HL-60 (cell line): Measurements from ENCODE around the gene DPP4.
A peak's percentile ranks its signal among the peaks of the same experiment; 100 is the strongest.

Experiments
- DNase-seq, 2 experiments: peaks; one replicate each; pipeline ENCODE4 v3.0.0-alpha.2; 2010 to 2020; ENCODE audit warnings: low read depth in 1 of 2, low spot score in 1 of 2
- H3K27ac ChIP-seq: fragments of 250-450 bp; sonication (Bioruptor Pico); replicated peaks from 2 replicates; pipeline ENCODE4 v1.5.1; 2020; ENCODE audit warnings: mild to moderate bottlenecking, moderate library complexity
- H3K27me3 ChIP-seq: fragments of 250-450 bp; sonication (Bioruptor Pico); 2 replicates; pipeline ENCODE4 v1.5.1; 2021; ENCODE audit warnings: mild to moderate bottlenecking, moderate library complexity; ENCODE audit not compliant: insufficient read depth, poor library complexity, severe bottlenecking
- H3K4me3 ChIP-seq: replicated peaks from 2 replicates; pipeline ENCODE4 v1.5.1; 2011; ENCODE audit warnings: mild to moderate bottlenecking, control low read depth, low read length; ENCODE audit not compliant: insufficient read depth
- CTCF ChIP-seq: IDR thresholded peaks from one replicate; pipeline ENCODE4 v1.5.1; 2011; ENCODE audit warnings: low read length, control low read depth, inconsistent platforms; ENCODE audit not compliant: insufficient read depth
- GABPA ChIP-seq: IDR thresholded peaks from 2 replicates; pipeline ENCODE4 v1.6.1; 2012; ENCODE audit warnings: low read depth
- POLR2AphosphoS5 ChIP-seq: IDR thresholded peaks from 2 replicates; pipeline ENCODE4 v1.6.1; 2012; ENCODE audit warnings: low read depth
- REST ChIP-seq: IDR thresholded peaks from 2 replicates; pipeline ENCODE4 v1.6.1; 2012; ENCODE audit warnings: low read depth; ENCODE audit not compliant: insufficient replicate concordance
- SPI1 ChIP-seq: IDR thresholded peaks from 2 replicates; pipeline ENCODE4 v1.6.1; 2012; ENCODE audit warnings: low read depth, mild to moderate bottlenecking, borderline replicate concordance

DPP4 gene

GRCh38 chr2:161964160-161964559 is 109.9 kb downstream of the DPP4 start:
- TF ChIP-seq CTCF (no peak), POLR2AphosphoS5 (no peak), SPI1 (no peak), REST (no peak), GABPA (no peak)
- DNase-seq, result no peak
- no peaks in the 10 kb centered on the region for H3K27me3 ChIP-seq
- no peak overlapping the region for H3K4me3 ChIP-seq
- no peak overlapping the region for H3K27ac ChIP-seq

GRCh38 chr2:161962160-161962559 is 111.9 kb downstream of the DPP4 start:
- no peaks in the 10 kb centered on the region for H3K27me3 ChIP-seq
- no peak for TF ChIP-seq CTCF
- no peak for TF ChIP-seq REST
- TF ChIP-seq SPI1, result no peak
- TF ChIP-seq POLR2AphosphoS5, result no peak
- no peak for TF ChIP-seq GABPA
- H3K4me3 ChIP-seq, result no peak overlapping the region
- no peak overlapping the region for H3K27ac ChIP-seq
- no peak for DNase-seq

GRCh38 chr2:161961061-161961460 is 113.0 kb downstream of the DPP4 start:
- Histone ChIP-seq H3K27ac (no peak overlapping the region), H3K4me3 (no peak overlapping the region), H3K27me3 (no peaks in the 10 kb centered on the region)
- TF ChIP-seq GABPA, result no peak
- no peak for TF ChIP-seq CTCF
- TF ChIP-seq REST, result no peak
- no peak for TF ChIP-seq SPI1
- TF ChIP-seq POLR2AphosphoS5, result no peak
- peak in 1 of 2 experiments; percentile 4 for DNase-seq
